HG02870 (cell line): ENCODE measurements around the gene DGUOK.

Experiments
- ATAC-seq: cut with Tn5 transposase; IDR thresholded peaks from one replicate; pipeline ENCODE4 v1.9.1; 2021; ENCODE audit warnings: mild to moderate bottlenecking, moderate library complexity; ENCODE audit not compliant: unreplicated experiment

The DGUOK gene

DNA sequence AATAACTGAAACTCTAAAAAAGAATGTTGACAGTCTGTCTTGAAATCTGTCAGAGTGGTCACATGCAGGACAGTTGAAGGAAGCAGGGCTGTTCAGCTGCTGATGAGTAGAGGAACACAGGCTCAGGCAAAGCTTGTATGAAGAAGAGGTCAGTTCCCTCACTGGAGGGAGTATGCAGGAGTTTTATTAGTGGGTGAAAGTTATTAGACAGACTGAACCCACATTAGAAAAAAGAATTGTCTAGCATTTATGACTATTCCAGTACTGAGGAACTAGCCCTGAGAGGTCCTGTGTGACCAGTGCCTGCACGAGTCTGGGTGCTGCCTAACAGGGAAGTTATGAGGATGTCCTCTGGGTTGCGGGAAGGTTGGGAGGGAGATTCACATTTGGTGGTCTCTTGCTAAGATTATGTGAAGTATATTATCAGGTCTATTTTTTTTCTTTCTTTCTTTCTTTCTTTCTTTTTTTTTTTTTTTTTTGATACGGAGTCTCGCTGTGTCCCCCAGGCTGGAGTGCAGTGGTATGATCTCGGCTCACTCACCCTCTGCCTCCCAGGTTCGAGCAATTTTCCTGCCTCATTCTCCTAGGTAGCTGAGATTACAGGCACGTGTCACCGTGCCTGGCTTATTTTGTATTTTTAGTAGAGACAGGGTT, 67.6 kb downstream of the DGUOK start:
- ATAC-seq = no peak

DNA sequence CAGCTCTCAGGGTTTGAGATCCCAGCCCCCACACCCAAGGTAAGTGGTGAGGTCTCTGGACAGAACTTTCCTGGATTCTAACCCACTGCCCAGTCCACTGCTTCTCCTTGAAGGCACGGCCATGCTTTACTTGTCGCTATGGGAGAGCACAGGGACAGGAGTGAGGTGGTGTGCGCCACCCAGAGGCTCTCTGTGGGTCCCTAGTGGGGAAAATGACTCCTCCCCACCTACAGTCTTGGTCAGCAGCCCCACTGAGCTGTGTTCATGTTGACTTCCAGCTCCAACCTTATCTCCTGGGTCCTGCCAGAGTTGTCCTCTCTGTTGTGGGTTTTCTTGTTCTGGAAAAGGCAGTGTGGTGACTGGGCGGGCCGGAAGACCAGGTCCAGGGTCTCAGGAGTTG, 69.1 kb downstream of the DGUOK start:
- no peak for ATAC-seq

DNA sequence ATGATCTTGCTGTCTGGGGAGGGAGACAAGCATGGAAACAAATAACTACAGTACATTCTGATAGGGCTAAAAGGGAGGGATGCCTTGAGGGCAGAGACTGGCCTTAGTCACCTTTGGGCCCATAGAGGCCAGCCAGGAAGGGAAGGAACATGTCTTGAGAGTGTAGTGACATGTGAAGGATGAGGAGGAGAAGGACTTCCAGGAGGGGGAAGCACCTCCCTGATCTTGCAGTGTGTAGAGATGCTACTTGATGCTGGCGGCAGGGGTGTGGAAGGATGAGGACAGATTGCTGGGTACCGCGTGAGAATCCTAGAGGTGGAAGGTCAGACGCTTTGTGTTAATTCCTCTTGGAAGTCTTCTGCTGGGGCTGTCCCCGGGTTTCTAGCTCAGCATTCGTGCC, 71.1 kb downstream of the DGUOK start:
- no peak for ATAC-seq

DNA sequence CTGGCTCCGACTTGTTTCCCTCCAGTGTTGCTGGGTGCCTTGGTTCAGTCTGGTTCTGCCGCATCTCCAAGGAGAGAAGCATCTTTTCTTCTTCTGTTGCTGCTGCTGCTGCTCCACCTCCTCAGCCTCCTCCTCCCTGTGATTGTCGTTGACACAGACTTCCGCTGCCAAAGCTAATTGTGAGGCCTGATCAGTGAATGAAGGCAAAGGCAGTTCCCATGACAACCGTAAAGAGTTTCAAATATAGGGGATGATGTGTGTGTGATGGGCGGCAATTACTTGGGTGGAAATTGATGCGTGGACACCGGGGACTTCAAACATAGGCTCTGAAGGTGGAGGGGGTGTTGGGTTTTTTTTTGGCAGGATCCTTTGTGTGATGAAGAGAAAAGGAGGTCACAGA, 71.8 kb downstream of the DGUOK start:
- ATAC-seq = no peak

DNA sequence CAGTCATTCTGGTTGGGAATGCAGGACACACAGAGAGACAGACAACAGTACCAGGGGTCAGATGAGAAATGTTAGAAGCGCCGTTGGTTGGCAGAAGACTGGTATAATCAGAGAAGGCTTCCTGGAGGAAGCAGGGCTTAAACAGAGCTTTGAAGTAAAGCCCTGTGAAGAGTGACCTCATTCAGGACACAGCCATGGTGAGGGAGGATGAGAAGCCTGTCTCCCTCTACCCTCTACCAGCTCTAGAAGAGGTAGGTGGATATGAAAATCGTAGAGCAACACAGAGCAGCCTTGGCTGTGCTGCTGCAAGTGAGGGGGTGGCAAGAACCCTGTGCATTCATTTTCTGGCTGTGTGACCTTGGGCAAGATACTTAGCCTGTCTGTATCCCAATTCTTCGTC, 72.3 kb downstream of the DGUOK start:
- no peak for ATAC-seq

DNA sequence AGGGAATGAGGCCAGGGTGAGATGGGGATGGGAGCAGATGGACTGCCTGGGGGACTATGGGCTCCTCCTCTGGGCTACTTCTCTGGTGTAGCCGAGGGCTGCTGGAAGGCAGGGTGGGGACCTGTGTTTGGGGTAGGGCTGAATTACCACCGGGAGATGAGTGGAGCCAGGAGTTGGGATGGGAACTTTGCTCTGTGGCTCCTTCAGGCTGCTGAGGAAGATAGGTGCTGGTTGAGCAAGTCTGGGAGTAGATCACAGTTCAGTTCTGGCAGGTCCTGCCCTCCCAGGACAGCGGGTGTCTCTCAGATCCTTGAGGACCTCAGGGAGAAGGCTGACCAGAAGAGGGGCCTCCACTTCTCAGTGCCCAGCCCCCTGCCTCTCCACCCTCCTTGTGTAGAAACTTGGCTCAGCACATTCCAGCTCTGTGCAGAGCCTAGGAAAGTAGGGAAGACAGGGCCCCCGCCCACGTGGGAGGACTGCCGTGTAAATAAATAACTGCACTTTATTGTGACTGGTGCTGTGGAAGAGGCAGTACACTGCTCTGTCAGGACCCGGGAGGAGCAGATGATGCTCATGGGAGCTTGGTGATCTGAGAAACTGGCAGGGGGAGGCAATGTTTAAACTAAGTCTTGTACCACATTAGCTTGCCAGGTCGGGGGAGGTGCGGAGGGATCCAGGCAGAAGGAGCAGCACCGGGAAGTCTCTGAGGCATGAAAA, 73.4 kb downstream of the DGUOK start:
- no peak for ATAC-seq

DNA sequence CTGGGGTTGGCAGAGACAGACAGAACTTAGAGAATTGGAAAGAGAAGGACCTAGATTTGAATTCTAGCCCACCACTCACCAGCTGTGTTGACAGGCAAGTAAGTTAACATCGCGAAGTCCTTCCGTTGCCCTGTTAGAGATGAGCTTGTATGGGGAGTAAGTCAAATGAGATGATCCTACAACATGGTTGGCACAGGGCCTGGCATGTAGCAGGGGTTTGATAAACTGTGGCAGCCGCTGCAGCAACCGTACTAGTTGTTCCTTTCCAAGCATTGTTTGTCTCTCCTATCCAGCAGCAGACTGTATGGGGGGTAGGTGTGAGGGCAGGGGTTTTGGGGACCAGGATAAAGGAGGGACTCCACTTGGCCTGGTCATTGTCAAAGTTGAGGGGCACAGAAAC, 74.0 kb downstream of the DGUOK start:
- ATAC-seq = no peak

DNA sequence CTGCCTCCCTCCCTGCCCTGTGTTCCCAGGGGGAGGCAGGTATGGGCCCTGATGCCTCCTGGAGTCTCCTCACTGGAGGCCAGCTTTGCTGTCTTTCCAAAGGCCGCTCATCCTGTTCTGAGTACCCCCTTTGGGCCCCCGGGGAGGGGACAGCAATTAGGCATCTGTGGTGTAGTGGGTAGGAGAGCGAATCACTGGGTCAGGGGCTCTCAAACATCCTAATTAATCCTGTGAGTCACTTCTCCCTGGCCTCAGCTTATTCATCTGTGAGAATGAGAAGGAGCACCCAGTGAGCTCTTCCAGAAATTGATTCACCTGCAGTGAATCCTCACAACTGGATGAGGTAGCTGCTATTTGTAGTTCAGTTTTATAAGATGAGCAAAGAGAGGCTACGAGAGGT, 74.4 kb downstream of the DGUOK start:
- no peak for ATAC-seq

DNA sequence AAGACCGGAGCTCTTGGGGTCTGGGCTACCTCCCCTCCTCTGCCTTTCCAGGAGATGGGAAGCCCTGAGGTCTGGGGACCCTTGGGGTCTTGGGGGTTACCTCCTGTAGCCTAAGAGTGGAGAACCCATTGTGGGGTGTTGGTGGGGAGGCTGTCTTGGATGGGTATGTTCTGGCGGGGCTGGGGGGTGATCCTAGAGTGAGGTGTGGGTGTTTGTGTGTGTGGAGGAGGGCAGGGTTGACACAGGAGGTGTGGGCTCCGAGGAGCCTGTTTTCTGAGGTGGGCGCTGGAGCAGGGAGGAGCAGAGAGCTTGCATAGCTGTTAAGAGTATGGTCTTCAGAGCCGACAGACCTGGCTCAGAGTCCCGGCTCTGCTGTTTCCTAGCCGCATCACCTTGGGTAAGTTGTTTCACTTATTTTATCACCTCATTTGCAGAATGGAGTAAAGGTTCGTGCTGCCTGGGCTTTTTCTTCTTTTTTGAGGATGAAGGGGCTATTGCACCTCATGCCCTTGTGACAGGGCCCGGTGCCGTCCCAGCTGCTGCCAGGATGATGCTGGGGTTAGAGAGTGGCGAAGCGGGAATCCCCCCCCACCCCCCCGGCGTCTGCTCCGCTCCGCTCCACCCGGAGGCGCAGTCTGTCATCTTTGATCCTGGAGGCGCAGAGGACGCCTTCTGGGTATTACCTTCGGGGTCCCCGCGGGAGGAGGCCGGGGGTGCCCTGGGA, 75.3 kb downstream of the DGUOK start:
- ATAC-seq = peak; percentile 29

DNA sequence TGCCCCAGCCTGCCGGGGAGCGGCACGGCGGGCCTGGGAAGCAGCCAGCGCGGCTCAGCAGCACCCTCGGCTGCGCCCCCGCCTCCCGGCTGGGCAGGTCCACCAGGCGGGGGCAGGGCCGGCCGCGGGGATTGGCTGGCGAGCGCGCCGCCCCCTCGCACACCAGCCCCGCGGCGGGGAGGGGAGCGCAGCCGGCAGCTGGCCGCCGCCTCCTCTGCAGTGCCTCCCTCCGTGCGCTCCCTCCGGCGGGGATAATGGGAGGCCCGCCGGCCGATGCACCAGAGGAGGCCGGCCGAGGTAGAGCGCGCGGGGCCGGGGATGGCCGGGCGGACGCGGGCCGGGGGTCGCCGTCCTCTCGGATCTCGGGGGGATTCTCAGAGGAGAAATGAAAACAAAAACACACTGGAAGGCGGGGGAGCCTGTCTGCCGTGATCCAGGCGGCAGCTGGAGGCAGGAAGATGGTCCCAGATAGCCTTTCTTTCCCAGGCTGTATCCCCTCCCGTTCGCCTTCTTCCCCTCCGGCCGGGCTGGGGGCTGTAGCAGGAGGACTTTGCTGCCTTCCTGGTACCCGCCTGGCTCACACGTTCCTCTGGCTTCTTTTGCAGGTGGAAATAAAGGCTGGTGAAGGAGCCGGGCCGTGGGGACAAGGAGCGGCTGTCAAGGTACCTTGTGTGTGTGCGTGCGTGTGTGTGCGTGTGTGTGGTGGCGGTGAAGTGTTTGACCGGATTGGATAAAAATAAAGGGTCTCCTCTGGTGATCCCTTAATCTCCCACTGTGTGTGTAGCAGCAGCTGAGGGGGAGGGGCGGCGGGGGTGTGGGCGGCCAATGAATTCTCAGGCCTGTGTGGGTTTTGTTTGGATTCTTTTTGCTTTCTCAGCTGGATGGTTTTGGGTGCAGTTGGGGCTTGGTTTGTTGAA, 76.1 kb downstream of the DGUOK start:
- ATAC-seq = peak; percentile 84

DNA sequence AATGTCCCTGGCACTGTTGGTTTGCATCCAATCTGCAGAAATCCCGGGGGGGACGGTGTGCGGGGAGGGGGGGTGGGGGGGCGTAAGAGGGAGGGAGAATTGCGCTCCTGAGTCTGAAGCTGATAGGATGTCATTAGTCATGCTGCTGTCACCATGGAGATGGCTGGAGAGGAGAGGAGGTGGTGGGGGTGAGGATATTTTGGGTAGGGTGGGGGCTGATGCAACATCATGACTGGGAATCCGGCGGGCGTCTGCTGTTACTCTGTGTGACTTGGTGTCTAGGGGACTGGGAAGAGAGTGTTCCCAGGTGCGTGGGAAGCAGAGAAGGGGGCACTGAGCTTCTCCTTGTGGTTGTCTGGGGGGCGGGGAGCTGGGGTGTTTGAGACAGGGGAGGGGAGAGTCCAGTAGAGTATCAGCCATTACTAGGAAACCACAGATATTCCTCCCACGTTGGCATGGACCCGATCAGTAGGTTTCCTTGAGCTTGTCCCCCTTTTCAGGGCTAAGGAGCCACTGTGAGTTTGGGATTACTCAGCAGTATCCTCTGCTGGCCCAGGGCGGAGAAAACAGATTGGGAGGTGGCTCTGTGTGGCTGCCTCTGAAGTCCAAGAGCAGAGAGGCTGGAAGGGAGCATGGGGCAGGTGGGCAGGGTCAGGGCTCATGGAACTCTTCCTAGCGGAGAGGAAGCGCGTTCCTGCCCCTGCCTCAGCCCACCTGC, 77.0 kb downstream of the DGUOK start:
- ATAC-seq = no peak

DNA sequence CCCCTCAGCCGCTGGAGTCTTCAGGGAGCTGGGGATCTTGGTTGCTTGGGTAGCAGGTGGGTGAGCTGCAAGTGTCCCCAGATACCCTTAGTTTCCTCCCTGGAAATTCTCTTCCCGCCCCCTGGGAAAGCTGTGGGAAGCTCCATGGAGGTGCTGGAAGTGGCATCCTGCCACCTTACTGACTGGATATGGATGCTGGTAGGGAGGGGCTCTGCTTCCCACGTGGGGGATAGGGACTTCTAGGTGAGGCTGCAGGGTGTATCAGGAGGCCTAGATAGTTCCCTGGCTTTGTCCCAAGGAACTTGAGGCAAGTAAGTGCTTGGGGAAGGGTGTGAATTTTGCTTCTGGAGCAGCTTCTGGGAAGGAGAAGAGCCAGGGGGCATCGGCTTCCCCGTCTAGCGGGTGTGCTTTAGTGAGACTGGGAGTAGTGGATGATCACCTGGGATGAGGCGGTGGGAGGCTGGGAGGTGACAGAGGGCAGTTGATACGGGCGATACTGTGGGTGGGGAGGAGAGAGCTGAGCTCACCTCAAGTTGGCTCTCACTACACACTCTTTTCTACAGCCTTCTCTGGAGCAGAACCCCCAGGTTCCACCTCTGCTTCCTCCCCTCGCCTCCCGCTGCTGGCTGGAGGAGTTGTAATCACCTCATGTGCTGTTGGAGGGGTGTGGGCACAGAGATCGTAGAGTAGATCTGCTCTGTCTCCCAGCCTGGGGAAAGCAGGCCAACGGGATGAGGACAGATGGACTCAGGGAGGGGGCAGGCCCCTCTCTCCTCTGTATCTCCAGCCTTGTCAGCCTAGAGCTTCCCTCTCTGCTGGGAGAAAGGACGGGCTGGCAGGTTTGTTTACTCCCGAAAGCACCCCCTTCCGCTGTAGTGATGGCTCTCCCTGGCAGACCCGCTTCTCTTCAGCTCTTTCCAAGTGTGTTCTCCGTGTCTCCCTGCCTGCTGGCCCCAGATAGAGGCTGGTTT, 77.8 kb downstream of the DGUOK start:
- no peak for ATAC-seq

DNA sequence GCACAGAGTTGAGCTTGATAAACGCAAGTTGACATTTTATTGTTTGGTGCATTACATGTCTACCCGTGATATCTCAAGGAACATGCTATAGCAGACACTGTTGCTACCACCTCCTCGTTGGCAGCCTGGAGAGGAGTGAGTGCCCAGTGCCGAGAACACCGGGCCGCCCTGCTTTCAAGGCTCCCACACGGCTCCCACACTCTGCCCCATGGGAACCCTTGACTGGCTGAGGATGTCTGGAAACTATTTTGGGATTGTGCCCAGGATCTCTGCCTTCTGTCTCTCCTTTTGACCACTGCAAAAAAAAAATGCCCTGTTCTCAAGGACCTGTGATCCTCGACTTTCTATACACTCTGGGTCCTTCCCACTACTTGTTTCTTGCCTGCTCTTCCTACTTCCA, 79.1 kb downstream of the DGUOK start:
- no peak for ATAC-seq

DNA sequence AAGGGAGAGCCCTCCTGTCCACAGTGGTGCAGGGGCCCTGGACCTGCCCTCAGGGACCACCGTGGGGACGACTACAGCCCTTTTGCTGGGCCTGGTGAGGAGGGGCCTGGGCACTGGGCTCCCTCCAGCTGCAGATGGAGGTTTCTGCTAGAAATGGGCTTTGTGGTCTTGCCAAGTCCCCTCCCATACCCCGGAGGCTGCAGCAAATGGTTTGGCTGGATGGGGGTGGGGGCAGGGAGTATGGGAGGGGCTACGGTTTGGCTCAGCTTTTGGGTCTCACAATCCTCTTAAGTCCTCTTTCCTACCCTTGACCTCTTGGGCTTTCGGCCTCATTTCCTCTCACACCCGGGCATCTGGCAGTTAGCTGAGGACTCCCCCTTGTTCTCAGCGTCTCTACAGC, 79.8 kb downstream of the DGUOK start:
- ATAC-seq = no peak

DNA sequence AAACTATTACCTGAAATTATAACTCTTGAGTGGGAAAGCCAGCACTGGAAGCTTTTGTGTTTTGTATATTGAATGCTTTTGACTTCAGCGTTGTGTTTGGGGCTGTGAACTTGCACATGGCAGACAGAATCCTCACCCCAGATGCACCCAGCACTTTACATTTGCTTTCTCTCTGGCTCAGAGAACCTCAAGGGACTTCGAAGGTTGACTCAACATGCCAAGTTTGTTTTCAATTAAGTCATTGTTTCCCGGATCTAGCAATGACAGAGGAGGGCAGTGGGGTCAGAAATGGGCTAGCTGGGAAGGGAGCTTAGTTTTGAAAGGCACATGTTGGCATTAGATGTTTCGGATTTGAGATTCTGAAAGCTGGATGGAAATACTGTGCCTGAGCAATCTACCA, 80.4 kb downstream of the DGUOK start:
- ATAC-seq = no peak

DNA sequence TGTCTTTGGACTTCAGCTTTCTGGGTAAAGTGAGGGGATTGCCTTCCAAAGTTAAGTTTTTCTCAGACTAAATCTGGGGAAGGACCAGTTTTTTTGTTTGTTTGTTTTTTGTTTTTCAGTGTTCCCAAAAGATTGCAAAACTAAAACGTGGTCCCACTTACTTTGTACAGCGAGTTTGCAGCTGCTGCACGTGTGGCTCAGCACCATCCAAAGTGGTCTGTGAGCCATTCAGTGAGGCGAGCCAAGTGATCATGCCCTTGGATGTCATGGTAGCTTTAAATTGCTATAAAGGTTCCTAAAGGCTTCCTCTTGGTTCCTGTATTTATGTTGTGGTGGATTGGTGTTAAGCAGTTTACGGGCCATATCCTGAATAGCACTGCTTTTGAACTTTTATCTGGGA, 81.0 kb downstream of the DGUOK start:
- no peak for ATAC-seq
